Measurements from ENCODE around the gene RGMA.

DNA sequence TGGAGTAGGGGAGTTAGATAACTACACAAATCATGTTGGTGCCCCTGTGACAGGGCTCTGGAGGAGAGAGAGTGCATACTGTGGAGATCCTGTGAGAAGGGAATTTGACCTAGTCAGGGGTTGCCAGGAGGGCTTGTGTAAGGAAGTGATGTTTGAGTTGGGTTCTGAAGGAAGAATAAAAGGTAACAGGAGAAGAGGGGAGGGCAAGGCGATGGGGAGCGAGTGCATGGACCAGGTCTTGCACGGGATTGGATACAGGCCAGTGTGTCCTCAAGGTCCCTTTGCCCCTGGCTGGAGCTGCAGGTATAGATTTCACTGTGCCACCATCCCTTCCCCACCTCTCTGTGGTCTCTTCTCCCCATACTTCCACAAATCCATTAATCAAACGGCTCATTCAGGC, 83.9 kb downstream of the RGMA start:
- TF ChIP-seq, protein P1, sequence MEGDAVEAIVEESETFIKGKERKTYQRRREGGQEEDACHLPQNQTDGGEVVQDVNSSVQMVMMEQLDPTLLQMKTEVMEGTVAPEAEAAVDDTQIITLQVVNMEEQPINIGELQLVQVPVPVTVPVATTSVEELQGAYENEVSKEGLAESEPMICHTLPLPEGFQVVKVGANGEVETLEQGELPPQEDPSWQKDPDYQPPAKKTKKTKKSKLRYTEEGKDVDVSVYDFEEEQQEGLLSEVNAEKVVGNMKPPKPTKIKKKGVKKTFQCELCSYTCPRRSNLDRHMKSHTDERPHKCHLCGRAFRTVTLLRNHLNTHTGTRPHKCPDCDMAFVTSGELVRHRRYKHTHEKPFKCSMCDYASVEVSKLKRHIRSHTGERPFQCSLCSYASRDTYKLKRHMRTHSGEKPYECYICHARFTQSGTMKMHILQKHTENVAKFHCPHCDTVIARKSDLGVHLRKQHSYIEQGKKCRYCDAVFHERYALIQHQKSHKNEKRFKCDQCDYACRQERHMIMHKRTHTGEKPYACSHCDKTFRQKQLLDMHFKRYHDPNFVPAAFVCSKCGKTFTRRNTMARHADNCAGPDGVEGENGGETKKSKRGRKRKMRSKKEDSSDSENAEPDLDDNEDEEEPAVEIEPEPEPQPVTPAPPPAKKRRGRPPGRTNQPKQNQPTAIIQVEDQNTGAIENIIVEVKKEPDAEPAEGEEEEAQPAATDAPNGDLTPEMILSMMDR (IDR thresholded peaks at IDR 0.05 in 2 of 3, conservative IDR thresholded peaks at IDR 0.05 in 1 of 3; ENCODE audit: borderline replicate concordance in 1 of 3, insufficient read depth in 1 of 3, low read depth in 2 of 3, low read length in 2 of 3) = no peak
- TF ChIP-seq CBX3 (IDR thresholded peaks at IDR 0.05; ENCODE audit: low read depth) (no peak), EZH2 (IDR thresholded peaks at IDR 0.05) (no peak), POLR2AphosphoS5 (IDR thresholded peaks at IDR 0.05; ENCODE audit: low read depth, low read length) (no peak), ELF1 (IDR thresholded peaks at IDR 0.05; ENCODE audit: borderline replicate concordance, low read depth) (no peak), POLR2A (IDR thresholded peaks at IDR 0.05; ENCODE audit: borderline replicate concordance, extremely low read depth, insufficient read depth, insufficient read length) (no peak), YY1 (IDR thresholded peaks at IDR 0.05; ENCODE audit: extremely low read depth, insufficient replicate concordance, low read depth, low read length) (no peak), ZFX (IDR thresholded peaks at IDR 0.05) (no peak)
- TF ChIP-seq, protein P2, sequence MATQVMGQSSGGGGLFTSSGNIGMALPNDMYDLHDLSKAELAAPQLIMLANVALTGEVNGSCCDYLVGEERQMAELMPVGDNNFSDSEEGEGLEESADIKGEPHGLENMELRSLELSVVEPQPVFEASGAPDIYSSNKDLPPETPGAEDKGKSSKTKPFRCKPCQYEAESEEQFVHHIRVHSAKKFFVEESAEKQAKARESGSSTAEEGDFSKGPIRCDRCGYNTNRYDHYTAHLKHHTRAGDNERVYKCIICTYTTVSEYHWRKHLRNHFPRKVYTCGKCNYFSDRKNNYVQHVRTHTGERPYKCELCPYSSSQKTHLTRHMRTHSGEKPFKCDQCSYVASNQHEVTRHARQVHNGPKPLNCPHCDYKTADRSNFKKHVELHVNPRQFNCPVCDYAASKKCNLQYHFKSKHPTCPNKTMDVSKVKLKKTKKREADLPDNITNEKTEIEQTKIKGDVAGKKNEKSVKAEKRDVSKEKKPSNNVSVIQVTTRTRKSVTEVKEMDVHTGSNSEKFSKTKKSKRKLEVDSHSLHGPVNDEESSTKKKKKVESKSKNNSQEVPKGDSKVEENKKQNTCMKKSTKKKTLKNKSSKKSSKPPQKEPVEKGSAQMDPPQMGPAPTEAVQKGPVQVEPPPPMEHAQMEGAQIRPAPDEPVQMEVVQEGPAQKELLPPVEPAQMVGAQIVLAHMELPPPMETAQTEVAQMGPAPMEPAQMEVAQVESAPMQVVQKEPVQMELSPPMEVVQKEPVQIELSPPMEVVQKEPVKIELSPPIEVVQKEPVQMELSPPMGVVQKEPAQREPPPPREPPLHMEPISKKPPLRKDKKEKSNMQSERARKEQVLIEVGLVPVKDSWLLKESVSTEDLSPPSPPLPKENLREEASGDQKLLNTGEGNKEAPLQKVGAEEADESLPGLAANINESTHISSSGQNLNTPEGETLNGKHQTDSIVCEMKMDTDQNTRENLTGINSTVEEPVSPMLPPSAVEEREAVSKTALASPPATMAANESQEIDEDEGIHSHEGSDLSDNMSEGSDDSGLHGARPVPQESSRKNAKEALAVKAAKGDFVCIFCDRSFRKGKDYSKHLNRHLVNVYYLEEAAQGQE (IDR thresholded peaks at IDR 0.05; ENCODE audit: low read depth) = no peak
